ENCODE results near the gene CRYBB2.
"Not testable (repeated sequence)": the region's sequence is repeated elsewhere in the genome, so short reads cannot be mapped to it uniquely, and the experiment has no call there.

CRYBB2 gene

GRCh38 chr22:25200967-25201366 is 18.5 kb upstream of the CRYBB2 start:
- FAIRE-seq = no peak

GRCh38 chr22:25201557-25202273 is 17.7 kb upstream of the CRYBB2 start:
- no peak for FAIRE-seq

- FAIRE-seq = peak; percentile 83
These were observed 17.0 kb upstream of the CRYBB2 start for GRCh38 chr22:25202290-25202921.

GRCh38 chr22:25203082-25203481 is 16.4 kb upstream of the CRYBB2 start:
- FAIRE-seq = no peak

- FAIRE-seq = not testable (repeated sequence)
These were observed 14.9 kb upstream of the CRYBB2 start for GRCh38 chr22:25204547-25204946.

GRCh38 chr22:25205847-25206246 is 13.6 kb upstream of the CRYBB2 start:
- FAIRE-seq = no peak

GRCh38 chr22:25206998-25207397 is 12.4 kb upstream of the CRYBB2 start:
- no peak for FAIRE-seq

GRCh38 chr22:25207553-25208157 is 11.8 kb upstream of the CRYBB2 start:
- no peak for FAIRE-seq

GRCh38 chr22:25208328-25208727 is 11.1 kb upstream of the CRYBB2 start:
- no peak for FAIRE-seq

- FAIRE-seq = no peak
These were observed 10.5 kb upstream of the CRYBB2 start for GRCh38 chr22:25208743-25209505.

- FAIRE-seq = no peak
These were observed 8.6 kb upstream of the CRYBB2 start for GRCh38 chr22:25210793-25211192.

GRCh38 chr22:25212337-25212736 is 7.1 kb upstream of the CRYBB2 start:
- FAIRE-seq = no peak

GRCh38 chr22:25213221-25213620 is 6.2 kb upstream of the CRYBB2 start:
- no peak for FAIRE-seq

- FAIRE-seq = no peak
These were observed 3.2 kb upstream of the CRYBB2 start for GRCh38 chr22:25216230-25216629.

- no peak for FAIRE-seq
These were observed 556 bp downstream of the CRYBB2 start for GRCh38 chr22:25219948-25220442.

- no peak for FAIRE-seq
These were observed 2.4 kb downstream of the CRYBB2 start for GRCh38 chr22:25221790-25222189.

GRCh38 chr22:25223269-25223850 is 3.9 kb downstream of the CRYBB2 start:
- no peak for FAIRE-seq

GRCh38 chr22:25228822-25229221 is 9.4 kb downstream of the CRYBB2 start:
- FAIRE-seq = no peak

- not testable (repeated sequence) for FAIRE-seq
These were observed 11.3 kb downstream of the CRYBB2 start for GRCh38 chr22:25230760-25231159.

- no peak for FAIRE-seq
These were observed 12.9 kb downstream of the CRYBB2 start for GRCh38 chr22:25232301-25232700.

- FAIRE-seq = not testable (repeated sequence)
These were observed 14.3 kb downstream of the CRYBB2 start for GRCh38 chr22:25233706-25234105.

- FAIRE-seq = no peak
These were observed 16.3 kb downstream of the CRYBB2 start for GRCh38 chr22:25235547-25236290.
